ENCODE measurements around the gene SLC1A2.
A peak's percentile ranks its signal among the peaks of the same experiment; 100 is the strongest.

Gene SLC1A2

DNA sequence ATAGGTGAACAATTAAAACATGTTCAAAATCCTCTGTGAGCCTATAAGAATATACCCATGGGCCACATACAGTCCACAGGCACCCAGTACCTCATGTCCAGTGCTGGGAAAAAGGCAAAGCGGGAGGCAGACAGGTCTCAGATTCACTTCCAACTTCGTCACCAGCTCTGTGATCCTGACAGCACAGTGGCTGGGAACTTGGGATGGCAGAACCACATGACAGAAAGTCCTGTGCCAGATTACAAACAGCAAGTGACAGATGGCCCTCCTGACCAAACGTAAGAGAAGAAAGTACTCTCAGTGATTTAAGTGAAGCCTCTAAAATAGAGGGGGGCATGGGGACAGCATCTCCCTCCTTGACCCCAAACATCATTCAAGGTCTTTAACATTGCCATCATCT lies 5.8 kb downstream of the SLC1A2 start:
- no peak for DNase-seq

DNA sequence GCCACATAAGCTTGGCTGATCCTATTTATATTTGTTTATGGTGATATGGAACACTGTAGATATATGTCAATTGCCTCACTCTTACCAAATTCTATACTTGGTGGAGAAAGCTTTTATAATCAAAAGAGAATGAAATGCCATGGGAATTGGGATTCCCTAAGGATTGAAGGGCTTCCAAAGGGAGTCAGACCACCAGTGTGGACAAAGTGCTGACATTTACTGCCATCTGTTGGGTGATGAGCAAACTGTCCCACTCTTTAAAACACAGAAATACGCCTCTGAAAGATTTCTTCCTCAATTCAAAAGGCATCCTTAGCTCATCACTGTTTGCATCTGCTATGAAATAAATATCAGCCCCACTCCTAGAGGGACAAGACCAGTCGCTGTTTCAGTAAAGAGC lies 7.1 kb downstream of the SLC1A2 start:
- DNase-seq: peak; percentile 65

DNA sequence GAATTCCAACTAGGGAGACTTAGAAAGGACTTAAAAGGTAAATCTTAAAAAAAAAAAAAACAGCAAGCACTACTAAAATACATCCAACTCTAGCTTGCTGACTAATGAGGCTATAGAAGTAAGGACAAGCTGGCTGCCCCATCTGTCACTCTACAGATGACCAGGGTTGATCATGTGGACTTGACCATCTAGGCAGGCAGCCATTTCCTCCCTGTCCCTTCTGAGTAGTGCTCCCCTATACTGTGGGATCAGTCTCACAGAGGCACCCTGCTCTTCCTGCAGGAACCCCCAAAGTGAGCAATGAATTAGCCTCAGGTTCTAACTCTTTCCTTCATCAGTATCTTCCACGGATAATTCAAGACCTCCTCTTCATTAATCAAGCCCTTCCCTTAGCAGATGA lies 12.3 kb downstream of the SLC1A2 start:
- DNase-seq: no peak

DNA sequence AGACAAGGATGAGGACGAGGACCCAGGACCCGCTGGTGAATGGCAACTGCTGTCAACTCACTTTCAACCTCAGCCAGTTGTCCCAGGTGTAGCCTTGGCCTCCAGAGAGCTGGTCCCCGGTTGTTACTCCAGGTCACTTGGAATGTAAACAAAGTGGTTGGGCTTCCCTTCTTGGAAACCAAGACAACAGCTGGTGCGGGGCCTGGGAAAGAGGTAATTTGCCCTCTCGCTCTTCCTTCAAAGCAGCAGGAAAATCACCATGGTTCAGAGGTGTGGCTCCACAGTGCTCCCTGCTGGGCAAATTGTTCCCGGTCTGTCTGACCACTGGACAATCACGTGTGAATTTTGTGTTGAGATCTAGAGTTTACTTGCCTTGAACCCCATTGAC lies 15.0 kb downstream of the SLC1A2 start:
- DNase-seq: no peak

DNA sequence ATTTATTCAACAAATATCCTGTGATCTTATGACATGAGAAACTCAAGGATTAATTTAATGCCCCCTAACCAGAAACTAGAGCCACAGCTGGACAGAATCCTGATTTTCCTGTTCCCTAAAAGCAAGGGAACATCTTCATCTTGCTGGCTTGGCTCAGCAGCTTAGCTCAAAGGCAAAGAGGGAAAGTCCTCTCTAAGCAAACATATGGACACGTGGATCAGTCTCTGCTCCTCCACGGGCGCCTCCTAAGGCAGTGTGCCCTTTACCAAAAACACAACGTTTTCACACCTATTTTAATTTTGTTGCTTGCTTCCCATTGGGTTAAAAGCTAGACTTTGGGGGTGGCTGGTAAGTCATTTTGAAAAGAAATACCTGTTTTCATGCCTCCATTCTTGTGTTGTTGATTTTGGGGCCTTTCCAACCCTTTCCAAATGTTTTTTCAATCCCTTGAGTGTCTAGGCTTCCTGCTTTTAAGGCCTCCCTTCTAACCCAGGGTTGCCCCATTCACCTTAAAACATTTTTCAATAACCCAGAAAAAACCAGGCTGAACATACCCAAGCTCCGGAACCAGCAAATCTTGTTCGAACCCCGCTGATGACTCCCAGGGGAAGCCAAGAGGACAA lies 15.5 kb downstream of the SLC1A2 start:
- no peak for DNase-seq

DNA sequence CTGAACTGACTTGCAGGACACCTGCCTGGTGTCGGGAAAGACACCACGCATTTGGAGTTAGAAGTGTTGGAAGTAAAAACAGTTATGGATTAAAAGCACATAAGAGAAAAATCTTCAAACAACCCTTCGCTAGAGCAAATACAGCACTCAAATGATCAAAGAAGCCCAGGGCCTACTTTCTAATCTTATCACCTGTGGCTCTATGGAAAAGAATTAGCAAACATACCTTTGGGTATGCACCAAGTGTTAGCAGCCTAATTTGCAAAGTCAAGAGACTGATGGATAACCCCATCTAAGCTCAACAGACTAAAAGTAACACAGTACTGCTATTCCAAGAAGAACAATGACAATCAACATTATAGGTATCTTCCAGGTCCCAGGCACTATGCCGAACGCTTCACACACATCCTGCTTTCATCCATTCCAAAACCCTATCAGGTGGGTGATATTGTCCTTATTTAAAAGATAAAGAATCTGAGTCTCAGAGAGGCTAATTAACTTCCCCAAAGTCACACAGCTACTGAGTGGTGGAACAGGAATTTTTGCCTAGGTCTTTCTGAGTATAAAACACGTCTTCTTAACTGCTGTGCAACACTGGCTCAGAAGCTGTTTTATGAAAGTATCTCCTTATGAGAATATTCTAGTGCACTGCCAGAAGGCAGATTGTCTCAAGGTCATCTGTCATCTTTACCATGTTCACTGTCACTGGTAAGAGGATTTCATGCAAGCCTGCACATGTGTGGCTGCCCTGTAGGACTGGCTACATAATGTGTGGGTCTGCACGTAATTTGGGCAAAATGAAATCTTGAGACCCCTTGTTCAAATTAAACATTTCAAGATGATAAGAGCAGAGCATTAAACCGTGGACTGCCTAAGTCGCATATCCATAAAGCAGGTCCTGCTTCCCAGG lies 16.4 kb downstream of the SLC1A2 start:
- DNase-seq: no peak

DNA sequence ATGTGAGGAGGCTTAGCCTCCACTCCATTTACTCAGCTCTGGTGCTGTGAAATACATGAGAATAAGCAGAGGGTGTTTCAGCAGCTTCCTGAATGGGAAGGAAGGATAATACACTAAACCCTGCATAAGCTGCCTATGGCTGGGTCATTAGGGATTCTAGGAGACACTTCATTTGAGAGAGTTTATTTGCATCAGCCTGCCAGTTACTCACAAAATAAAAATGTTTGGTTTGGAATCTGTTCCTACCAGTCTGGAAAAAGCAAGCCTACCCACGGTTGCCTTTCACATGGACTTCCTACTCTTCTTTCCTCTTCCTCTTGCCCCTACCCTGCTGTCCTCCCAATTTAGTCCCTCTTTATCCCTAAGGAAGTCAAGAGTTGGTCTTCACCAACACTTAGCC lies 20.5 kb downstream of the SLC1A2 start:
- DNase-seq: peak; percentile 45

DNA sequence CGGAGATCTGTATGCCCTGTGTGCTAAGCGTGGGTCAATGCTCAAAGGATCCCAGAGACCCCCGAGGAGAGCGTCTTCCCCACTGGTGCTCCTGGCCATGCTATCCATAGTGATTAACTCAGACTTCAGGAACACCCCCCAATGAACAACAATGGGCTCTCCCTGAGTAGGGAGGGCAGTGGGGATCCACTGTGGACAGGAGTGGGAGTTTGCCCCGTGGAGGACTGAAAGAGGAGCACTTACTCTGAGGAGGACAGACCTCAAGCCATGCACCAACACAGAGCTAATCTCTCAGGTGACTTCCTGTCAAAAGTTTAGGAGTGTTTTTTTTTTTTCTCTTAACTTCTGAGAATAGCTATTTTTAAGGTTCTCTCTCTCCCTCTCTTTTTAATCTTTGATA lies 24.4 kb downstream of the SLC1A2 start:
- DNase-seq: no peak

DNA sequence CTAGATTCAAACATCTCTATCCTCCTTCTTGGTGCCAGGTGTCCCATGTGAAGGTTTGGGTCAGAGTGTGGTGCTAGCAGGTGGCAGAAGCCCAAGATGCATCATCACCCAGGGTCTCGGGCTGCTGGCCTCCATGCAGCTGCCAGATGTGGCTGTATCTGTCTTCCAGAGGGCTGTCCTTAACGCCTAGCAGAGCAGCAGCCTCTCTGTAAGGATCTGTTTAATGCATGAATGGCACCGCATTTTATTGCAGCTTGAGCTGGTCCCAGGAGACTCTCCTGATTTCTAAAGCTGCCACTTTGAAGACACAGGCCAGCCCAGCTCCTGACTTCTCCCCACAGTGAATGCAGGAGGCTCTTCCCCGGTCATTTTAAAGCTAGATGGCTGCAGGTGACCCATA lies 26.3 kb downstream of the SLC1A2 start:
- DNase-seq: no peak

DNA sequence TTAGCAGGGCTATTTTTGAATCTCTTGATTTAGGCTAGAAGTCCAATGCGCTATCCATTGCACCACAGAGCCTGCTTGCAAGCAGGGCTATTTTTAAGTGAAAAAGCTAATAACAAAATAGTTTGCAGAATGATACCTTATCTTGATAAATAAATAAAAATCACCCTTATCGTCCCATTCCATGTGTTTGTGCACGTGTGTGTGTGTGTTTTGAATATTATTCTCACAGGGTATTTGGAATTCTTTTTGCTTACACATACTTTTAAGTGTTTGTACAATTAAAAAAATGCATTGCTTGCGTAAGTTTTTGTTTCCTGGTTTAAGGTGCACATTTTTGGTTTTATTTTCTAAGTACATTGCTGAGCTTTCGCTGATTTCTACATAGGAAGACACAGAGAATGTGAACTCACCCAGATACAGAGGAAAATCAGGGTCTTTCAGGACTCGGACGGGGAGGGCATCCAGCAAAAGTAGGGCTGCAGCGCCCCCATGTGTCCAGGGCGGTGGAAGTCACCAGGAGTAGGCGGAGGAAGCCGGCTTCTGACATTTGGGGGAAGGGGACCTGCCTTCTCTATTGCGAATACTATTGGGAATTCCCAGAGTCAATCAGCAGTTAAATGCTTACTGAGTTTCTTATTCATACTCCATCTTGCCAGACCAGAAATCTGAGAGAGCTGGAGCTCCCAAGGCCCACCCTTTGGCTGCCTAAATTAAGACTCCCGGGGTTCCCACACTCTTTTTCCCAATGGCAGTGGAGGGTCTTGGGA lies 27.3 kb downstream of the SLC1A2 start:
- DNase-seq: peak; percentile 82

DNA sequence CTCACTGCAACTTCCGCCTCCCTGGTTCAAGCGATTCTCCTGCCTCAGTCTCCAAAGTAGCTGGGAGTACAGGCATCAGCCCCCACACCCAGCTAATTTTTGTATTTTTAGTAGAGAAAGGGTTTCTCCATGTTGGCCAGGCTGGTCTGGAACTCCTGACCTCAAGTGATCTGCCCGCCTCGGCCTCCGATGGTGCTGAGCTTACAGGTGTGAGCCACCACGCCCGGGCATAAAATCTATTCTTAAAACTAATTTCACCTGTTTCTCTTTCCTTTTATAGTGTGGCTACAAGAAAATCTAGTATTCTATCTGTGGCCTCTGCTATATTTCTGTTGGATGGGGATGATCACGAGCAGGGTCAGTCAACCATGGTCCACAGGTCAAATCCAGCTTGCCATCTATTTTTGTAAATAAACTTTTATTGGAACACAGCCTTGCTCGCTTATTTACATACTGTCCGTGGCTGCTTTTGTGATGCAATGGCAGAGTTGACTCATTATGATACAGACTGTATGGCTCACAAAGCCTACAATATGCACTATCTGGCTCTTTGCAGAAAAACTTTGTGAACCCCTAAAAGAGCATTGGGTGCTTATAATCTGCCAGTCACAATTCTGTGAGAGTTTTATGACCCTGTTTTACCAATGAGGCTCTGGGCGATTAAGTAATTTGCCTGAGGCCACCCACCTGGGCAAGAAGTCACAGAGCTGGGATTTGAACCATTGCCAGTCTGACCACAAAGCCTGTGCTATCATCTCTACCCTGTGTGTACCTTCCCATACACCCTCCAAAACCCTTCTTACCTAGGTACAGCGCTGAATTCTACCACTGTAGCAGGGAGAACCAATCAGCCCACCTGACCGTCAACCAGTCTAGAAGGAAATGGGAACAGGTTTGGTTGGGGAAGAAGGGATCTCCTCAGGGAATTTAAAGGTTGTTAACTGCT lies 28.3 kb downstream of the SLC1A2 start:
- DNase-seq: peak; percentile 53

DNA sequence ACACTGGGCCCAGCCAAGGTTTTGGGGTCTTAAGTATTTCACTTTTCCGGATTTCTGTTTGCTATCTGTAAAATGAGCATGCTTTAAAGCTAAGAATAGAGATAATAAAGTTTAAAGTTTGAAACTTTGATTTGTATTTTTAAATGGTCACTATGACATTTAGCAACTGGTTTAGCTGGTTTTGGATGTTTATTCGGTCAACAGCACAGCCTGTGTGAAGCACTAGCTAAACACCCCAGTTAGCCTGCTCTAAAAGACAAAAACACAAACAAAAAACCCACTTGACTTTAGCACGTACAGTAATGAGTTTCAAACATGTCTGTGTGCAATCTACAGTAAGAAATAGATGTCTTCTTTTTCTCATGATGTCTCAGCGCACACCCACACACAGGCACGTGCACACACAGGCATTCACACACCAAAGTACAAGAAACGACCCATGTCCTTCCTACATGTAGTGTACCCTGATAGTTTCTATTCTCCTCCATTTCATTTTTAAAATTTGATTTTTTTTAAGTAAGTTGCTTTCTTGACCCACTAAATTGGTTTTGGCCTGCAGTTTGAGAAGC lies 29.4 kb downstream of the SLC1A2 start:
- no peak for DNase-seq

DNA sequence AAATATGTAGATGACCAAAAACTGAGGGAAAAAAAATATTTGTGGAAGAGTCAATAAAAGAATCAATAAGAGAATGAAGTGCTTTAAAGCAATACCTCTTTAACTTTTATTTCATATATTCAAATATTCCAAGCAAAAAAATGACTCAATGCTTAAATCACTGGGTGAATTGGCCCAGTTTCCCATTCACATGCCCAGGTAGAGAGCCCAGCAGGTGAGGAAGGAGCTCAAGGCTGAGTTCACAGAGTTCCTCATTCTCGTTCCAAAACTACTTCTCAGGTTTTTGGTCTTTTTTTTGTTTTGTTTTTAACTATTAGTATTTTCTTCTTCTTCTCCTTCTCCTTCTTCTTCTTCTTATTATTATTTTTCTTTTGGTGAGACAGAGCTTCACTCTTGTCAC lies 30.2 kb downstream of the SLC1A2 start:
- DNase-seq: no peak

DNA sequence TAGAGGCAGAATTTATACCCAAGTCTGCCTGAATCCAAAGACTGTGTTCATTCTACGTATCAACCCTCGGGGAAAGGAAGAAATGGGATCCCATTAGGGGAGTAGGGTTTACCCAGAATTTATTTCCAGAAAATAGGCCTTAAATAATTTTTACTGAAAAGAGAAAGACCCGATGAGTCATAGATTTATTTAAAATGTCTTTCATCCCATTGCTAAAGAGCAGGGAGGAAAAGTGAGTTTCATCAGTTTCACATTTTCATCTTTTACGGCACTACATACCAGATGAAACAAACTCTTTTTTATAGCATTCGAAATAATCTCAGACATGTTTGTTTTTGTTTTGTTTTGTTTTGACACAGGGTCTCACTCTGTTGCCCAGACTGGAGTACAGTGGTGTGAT lies 31.3 kb downstream of the SLC1A2 start:
- no peak for DNase-seq

DNA sequence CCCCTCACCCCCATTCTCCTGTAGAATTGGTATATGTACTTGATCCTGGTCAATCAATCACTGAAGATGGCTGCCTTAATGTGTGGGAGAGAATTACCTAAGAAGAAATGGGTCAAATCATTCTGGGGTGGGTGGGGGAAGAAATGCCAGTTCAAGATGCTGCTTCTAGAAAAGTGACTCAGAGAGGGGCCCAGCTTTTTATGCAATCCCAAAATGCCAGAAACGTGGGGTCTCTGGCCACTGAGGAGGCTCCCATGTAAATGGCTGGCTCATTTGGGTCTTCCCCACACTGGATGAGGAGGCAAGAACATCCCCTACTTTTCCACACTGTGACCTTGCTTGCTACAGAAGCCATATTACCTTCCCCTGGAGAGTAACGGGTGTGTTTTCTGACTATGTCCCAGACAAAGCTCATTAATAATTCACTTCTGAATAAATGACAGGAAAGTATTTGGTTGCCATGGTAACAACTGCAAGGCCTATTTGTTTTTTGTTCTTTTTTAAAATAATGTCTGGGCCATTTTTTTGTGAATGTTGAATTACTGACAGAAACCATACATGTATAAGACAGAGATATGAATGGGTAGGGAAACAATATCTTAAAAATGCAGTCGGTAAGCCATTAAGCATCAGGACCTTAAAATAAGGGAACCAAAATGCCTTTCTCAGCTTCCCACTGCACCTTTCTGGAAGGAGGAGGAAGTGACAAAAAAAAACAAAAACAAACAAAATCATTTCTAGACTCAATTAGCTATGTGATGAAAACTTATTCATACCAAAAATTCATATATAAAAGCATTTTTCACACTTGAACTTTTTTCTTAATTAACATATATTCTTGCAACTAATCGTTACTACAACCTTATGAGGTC lies 32.0 kb downstream of the SLC1A2 start:
- peak; percentile 26 for DNase-seq

DNA sequence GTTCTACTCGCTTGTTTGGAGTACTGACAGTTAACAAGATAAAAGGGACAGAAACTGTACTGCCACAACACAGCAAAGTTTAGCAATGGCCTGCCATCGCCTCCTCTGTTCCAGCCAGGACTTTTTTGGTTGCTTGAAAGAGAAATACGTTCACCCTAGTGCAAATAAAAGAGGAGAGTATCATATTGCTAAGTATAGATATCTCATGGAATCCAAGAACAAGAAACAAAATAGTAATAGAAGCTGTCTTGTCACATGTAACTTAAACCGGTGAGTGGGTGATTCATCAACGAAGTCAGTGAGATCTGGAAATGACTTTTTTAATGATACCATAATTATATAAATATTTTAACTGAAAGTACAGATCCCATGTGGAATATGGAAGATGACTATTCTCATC lies 35.4 kb downstream of the SLC1A2 start:
- DNase-seq: no peak

DNA sequence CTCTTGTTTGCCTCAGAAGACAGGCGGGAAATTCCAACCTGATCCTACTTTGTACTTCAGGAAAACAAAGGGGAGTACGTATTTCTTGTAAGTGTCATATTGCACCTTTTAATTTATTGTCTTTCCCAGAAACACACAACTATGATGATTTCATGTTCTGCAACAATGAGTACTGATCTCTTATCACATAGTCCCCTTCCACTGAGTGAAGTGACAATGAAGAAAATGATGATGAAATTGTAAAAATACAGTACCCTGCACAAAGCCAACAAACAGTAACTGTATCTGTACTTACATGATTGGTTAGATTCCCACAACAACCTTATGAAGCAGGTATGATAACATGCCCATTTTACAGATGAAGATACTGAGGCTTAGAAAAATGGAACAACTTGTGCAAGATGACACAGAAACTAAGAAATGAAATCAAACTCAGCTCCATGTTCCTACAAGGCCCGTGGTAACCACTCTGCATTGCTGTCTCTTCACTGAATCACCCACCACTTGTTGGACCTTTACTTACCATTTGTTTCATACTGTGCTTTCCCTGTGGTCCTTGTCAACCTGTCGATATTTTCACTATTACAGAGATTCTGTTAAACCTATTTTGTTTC lies 37.5 kb downstream of the SLC1A2 start:
- no peak for DNase-seq

DNA sequence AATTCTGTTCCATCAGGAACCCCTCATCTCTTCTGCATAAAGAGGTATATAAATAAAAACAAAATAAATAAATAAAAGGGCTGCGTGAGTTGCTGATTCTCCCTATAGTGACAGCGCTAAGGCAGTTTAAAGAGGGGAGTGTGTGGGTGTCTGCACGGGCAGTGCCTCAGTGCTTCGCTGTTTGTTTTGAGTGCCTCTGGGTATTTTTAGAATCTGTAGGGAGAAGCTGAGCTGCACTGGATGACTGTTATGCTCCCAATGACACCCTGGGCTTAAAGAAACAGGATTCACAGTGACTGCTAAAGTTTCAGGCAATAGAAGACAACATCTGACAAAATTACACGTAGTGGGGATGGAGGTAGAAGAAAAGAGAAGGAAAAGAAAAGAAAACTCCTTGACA lies 38.8 kb downstream of the SLC1A2 start:
- no peak for DNase-seq

DNA sequence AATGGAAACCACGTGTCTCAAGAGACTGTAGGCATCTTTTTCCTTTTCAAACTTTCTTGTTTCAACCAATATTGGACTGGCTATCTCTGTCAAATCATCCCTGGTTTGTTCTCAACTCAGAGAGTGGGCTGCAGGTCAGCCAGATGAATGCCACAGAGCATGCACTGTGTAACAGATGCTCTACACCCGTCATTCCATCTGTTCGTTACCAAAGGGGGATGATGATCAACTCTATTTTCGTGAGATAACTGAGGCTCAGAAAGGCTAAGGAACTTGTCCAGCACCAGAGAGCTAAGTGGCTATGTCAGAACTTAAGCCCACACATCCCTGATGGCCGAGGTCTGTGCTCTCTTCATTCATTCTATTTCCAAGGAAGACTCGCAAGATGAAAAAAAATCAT lies 42.1 kb downstream of the SLC1A2 start:
- DNase-seq: no peak

DNA sequence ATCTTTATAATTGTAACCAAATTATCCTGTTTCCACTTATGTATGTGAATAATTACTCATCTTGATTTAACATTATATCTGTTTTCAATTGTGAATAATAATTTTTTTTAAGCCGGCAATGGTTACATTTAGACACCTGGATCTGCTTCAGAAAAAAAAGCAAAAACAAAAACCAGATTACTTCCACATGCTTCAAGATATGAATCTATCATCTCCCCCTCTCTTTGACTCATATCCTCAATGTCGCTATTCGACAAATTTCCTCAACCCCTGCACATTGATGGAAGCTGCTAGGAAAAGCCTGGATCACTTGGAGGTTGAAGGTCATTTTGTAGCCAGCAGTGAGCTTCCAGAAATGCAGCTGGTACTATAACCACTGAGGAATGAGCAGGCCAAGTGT lies 42.7 kb downstream of the SLC1A2 start:
- DNase-seq: peak; percentile 22

DNA sequence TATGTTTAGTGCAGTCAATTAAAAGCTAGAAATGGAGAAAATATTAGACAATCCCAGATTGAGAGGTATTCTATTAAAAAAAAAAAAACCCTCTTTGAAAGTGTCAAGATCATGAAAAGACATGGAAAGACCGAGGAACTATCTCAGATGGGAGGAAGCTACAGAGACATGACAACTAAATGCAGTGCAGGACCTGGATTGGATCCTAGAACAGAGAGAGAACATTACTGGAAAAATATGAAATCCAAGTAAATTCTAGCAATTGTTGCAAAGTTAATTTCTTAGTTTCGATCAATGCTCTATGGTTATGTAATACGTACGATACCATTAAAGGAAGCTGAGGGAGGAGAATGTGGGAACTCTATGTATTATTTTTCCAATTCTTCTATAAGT lies 43.2 kb downstream of the SLC1A2 start:
- no peak for DNase-seq
